Stimulated activated CD4-positive, alpha-beta T cell treated with anti-CD3 and anti-CD28 coated beads, Interleukin-1b, Interleukin-23, amount 100 ng/mL, for 48 hours (primary cell): Measurements from ENCODE around the gene LBHD2.
"Not testable (repeated sequence)": the region's sequence is repeated elsewhere in the genome, so short reads cannot be mapped to it uniquely, and the experiment has no call there.

Experiments
- DNase-seq: peaks from one replicate; pipeline ENCODE4 v3.0.0-alpha.2; 2020

Gene LBHD2

DNA sequence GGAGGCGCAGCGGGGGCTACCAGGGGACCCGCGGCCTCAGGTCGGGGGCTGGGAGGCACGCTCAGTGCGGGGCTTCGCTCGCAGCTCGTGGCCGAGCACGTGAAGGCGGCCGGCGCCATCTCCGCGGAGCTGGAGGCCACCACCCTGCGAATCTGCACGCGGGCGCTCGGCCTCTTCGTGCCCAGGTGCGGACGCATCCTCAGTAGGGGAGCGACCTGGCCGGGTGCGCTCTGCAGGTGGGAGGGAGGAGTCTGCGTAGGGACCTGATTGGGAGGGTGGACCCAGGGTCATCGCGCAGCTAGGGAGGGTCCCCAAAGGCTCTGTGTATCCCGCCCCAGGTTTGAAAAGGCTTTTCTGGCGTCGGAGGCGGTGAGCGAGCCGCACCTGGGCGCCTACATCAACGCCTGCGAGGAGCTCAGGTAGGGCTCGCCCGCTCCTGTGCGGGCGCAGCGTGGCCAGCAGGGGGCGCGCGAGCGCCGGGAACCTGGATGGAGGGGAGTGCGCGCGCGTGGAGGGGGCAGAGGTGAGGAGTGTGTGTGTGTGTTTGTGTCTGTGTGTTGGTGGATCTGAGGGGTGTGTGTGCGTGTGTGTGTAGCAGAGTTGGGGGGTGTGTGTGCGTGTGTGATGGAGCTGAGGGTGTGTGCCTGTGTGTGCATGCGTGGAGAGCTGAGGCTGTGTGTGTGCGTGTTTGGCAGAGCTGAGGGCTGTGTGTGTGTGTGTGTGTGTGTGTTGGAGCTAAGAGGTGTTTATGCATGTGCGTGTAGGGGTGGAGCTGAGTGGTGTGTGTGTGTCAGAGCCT lies 20.8 kb downstream of the LBHD2 start:
- peak; percentile 55 for DNase-seq

DNA sequence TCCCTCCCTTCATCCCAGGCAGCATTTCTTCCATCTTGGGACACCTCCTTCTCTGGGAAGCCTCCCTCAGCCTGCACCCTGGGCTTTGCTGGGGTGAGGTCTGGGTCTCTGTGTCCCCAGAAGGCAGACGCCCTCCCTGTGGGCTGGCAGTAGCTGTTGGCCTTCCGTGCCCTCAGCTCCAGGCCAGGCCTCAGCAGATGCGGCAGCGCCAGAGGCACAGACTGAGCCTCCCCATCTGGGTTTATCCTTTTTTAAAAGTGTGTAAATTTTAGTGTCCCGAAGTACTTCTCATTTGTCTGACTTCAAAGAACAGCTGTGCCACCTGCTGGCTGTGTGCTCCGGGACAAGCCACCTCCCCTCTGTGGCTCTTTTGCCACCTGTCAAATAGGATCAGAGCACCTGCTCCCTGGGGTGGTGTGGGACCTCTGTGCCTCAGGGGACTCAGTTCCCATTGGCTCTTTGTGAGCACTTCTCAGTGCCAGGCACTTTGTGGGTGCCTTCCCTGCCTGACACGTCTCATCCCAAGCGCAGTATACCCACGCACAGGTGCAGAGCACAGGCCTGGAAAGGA lies 21.7 kb downstream of the LBHD2 start:
- no peak for DNase-seq

DNA sequence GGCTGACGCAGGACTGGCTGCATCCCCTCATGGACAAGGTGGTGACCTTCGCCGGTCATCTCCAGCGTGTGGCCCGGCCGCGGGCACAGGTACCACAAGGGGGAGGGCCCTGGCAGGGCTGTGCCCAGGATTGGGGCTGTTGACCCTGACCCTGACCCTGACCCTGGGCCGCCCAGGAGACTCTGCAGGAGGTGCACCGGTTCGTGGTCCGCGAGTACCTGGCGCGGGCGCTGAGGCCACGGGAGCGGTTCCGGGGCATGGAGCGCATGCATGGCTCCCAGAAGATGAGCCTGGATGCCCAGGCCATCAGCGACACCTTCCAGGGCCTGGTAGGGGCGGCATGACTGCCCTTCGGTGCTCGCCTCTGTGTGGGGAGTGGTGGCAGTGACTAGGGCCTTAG lies 23.4 kb downstream of the LBHD2 start:
- DNase-seq = no peak

DNA sequence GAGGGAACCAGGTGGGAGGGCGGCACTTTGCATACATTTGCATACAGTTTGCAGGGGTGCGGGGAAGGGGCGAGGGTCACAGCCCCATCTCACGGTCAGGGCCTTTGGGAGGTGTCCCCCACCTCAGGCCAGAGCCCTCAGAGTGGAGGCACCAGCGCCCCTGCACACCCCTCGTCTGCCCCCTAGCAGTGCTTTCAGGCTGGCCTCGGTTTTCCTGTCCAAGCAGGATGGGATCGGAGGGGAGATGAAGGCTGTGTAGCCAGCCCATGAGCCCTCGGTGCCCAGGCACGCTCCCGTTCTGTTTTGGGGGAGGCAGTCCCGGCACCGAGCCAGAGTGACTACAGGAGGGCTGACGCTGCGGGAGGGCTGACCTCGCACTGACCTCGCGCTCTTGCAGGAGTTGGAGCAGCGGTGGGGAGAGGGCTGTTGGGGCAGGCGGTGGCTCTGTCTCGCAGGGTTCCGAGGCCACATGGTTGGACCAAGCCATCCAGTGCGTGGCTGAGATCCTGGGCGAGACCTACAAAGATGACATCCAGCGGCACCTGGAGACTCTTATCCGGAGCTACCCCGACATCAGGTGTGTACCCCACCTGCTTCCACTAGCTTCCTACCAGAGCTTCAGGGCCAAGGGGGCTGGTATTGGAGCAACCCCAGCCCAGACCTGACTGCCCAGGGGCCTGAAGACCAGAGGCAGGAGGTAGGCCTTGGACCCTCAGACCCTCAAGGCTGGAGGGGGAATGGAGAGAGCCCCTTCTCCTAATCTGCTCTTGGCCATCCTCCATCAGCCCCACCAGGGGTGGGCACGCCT lies 24.1 kb downstream of the LBHD2 start:
- DNase-seq = no peak

DNA sequence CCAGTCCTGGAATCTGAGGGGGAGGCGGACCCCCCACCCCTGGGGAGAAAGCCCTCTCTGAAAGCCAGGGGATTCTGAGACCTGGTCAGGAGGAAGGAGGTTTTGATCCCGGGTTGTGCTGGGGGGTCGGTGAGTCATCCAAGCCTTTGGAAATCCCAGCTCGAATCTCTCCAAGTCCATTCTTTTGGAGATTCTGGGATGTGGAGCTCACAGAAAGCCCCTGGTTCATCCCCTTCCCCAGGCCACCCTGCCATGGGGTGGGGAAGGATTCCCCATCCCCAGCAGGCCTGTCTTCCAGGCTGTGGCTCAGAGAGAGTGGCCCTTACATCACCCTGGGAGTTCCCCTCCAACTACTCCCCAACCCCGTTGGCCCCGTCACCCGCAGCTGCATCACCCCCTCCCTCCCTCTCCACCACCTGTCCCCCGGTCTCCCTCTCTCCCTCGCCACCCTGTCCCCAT lies 24.8 kb downstream of the LBHD2 start:
- DNase-seq = peak; percentile 19

DNA sequence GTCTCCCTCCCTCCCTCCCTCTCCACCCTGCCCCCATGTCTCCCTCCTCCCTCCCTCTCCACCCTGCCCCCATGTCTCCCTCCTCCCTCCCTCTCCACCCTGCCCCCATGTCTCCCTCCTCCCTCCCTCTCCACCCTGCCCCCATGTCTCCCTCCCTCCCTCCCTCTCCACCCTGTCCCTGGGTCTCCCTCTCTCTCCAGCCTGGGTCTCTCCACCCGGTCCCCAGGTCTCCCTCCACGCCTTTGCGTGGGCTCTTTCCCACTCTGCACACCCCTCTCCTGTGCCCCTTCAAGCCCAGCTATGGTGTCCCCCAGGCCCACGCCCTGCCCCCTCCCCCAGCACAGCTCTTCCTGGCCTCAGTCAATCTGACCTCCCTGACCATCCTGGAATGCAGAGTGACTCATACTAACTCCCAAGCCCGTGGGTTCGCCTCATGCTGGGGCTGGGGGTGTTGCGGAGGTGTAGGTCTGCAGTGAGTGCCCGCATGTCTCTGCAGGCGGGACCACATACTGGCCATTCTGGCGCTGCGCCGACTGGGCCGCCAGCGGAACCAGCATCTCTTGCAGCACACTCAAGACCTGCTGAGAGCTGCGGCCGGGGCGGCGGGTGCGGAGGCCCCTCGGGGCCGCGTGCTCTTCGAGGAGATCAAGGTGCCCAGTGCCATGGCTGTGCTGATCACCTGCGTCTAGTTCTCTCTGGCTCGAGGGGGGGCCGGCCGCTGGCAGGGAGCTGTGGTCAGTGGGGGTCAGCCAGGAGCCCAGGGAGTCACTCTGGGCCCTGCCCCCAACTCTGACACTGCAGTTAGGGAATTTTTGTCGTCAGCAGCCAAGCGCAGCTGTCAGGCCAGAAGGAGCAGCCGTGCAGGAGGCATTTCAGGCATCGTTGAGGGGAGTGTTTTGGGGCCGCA lies 25.8 kb downstream of the LBHD2 start:
- no peak for DNase-seq

GRCh38 chr14:103110681-103111231 lies 26.7 kb downstream of the LBHD2 start:
- no peak for DNase-seq

DNA sequence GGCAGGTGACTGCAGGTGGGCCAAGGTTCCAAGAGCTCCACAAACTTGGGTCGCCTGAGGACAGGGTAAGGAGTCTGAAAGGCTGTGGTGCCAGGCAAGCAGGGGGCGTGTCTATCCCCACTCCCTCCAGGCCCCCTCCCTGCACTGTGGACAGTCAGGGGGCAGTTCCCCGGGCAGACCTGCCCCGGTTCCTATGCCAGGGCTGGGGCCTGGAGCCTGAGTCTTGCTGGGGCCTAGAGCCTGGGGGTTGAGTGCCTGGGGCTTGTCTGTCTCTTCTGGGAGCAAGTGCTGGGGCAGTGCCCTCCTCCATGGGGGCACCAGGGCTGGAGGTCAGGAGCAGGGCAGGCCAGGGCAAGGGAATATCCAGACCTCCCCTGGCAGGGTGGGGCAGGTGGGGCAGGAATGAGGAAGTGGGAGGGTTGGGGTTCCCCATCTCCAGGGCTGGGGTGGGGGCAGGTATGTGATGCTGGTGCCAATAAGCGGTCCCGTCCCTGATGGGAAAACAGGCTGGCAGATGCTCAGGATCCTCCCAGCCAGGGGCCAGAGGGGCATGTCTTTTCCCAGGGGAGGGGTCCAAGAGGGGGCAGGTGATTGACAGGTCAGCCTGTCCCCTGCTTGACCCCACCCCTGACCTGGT lies 27.3 kb downstream of the LBHD2 start:
- DNase-seq = no peak

GRCh38 chr14:103112400-103113243 lies 28.6 kb downstream of the LBHD2 start:
- no peak for DNase-seq

- DNase-seq = no peak
These were observed 29.3 kb downstream of the LBHD2 start for GRCh38 chr14:103113303-103113702.

GRCh38 chr14:103113774-103114173 lies 29.8 kb downstream of the LBHD2 start:
- no peak for DNase-seq

DNA sequence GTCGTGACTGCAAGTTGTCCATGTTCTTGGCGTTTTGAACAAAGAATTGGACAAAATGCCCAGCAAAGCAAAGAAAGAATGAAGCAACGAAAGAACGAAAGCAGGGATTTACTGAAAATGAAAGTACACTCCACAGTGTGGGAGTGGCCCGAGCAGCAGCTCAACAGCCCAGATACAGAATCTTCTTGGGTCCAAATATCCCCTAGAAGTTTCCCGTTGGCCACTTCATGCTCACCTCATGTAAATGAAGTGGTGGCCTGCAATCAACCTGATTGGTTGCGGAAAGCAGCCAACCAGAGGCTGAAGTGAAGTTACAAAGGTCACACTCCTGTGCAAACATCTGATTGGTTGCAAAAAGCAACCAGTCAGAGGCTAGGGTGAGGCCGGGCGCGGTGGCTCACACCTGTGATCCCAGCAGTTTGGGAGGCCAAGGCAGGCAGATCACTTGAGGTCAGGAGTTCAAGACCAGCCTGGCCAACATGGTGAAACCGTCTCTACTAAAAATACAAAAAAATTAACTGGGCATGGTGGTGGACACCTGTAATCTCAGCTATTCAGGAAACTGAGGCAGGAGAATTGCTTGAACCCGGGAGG lies 31.2 kb downstream of the LBHD2 start:
- not testable (repeated sequence) for DNase-seq

- no peak for DNase-seq
These were observed 32.0 kb downstream of the LBHD2 start for GRCh38 chr14:103115845-103116572.

GRCh38 chr14:103116636-103117035 lies 32.6 kb downstream of the LBHD2 start:
- no peak for DNase-seq

DNA sequence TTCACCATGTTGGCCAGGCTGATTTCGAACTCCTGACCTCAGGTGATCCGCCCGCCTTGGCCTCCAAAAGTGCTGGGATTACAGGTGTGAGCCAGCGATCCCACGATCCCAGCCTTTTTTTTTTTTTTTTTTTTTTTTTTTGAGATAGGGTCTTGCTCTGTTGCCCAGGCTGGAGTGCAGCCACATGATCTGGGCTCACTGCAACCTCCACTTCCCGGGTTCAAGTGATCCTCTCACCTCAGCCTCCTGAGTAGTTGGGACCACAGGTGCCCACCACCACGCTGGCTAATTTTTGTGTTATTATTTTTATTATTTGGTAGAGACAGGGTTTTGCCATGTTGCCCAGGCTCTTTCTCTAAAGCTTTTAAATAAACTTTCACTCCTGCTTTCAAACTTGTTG lies 33.5 kb downstream of the LBHD2 start:
- DNase-seq = not testable (repeated sequence)

GRCh38 chr14:103118018-103118662 lies 34.1 kb downstream of the LBHD2 start:
- DNase-seq = no peak

DNA sequence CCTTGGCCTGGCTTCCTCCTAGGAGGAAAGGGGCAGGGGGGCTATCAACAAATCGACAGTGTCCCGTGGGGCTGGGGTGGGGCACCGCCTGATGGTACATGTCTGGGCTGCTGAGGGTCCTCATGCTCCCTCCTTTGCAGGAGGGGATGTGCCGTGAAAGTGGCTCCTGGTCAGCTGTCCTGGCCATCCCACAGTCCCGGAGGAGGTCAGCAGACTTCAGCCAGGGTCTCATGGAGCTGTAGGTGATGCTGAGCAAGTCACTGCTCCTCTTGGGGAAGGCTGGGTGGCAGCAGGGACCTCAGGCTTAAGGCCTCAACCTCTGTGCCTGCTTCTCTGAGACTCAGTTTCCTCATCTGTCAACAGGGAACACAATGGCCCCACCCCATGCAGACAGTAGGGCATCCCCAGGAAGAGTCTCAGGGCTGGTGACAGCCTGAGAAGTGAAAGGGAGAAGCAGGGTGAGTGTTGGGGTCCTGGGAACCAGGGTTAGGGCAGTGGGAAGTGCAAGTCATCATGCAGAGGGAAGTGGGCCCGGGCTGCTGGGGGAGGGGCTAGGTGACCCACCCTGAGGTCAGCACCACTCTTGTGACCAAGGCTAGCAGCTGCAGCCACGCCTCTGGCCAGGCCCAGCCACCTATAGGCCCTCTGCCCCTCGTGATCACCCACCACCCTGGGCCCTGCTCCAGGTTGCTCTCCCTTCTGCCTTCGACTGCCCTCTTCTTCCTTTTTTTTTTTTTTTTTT lies 34.8 kb downstream of the LBHD2 start:
- no peak for DNase-seq

GRCh38 chr14:103119527-103119926 lies 35.5 kb downstream of the LBHD2 start:
- DNase-seq = not testable (repeated sequence)
